HCT116 (cell line): ENCODE measurements around the gene GZMA.
"Not testable (repeated sequence)": the region's sequence is repeated elsewhere in the genome, so short reads cannot be mapped to it uniquely, and the experiment has no call there.

Source experiments
- EZH2 ChIP-seq: fragments of 200-600 bp; sonication (generic); IDR thresholded peaks from 2 replicates; pipeline ENCODE4 v1.6.1; 2017; ENCODE audit warnings: antibody characterized with exemption, mixed run types
- MAX ChIP-seq: IDR thresholded peaks from 2 replicates; pipeline ENCODE4 v1.6.1; 2012
- RAD21 ChIP-seq: IDR thresholded peaks from 2 replicates; pipeline ENCODE4 v1.6.1; 2012; ENCODE audit warnings: low read depth, mild to moderate bottlenecking
- TCF7L2 ChIP-seq: IDR thresholded peaks from 2 replicates; pipeline ENCODE4 v1.7.0; 2011; ENCODE audit warnings: borderline replicate concordance, inconsistent platforms; ENCODE audit not compliant: insufficient read depth, insufficient read length; ENCODE audit errors: extremely low read depth
- YY1 ChIP-seq: IDR thresholded peaks from 2 replicates; pipeline ENCODE4 v1.6.1; 2011; ENCODE audit warnings: low read length, low read depth, moderate library complexity, mild to moderate bottlenecking; ENCODE audit not compliant: insufficient replicate concordance; ENCODE audit errors: extremely low read depth
- TF ChIP-seq, protein P1 (sequence below), 3 experiments: fragments of 200-600 bp in 1 of 3; sonication (generic) in 1 of 3; IDR thresholded peaks in 2 of 3; conservative IDR thresholded peaks in 1 of 3; 2 replicates each; pipeline ENCODE4 v1.5.1; 2012 to 2017; ENCODE audit warnings: low read depth in 2 of 3, low read length in 2 of 3, antibody characterized with exemption in 1 of 3, borderline replicate concordance in 1 of 3, control low read depth in 1 of 3, mild to moderate bottlenecking in 1 of 3, mixed read lengths in 1 of 3, mixed run types in 1 of 3, moderate library complexity in 1 of 3; ENCODE audit not compliant: insufficient read depth in 1 of 3

GRCh38 chr5:55105976-55106375, 3.5 kb downstream of the GZMA start:
- not testable (repeated sequence) for TF ChIP-seq EZH2, YY1, MAX, TCF7L2, RAD21
- TF ChIP-seq, protein P1, sequence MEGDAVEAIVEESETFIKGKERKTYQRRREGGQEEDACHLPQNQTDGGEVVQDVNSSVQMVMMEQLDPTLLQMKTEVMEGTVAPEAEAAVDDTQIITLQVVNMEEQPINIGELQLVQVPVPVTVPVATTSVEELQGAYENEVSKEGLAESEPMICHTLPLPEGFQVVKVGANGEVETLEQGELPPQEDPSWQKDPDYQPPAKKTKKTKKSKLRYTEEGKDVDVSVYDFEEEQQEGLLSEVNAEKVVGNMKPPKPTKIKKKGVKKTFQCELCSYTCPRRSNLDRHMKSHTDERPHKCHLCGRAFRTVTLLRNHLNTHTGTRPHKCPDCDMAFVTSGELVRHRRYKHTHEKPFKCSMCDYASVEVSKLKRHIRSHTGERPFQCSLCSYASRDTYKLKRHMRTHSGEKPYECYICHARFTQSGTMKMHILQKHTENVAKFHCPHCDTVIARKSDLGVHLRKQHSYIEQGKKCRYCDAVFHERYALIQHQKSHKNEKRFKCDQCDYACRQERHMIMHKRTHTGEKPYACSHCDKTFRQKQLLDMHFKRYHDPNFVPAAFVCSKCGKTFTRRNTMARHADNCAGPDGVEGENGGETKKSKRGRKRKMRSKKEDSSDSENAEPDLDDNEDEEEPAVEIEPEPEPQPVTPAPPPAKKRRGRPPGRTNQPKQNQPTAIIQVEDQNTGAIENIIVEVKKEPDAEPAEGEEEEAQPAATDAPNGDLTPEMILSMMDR (IDR thresholded peaks at IDR 0.05 in 2 of 3, conservative IDR thresholded peaks at IDR 0.05 in 1 of 3; ENCODE audit: borderline replicate concordance in 1 of 3, insufficient read depth in 1 of 3, low read depth in 2 of 3, low read length in 2 of 3) = not testable (repeated sequence)
